Neural cell (in vitro differentiated cells): ENCODE data around the gene DYNLRB1. TPM values are rescaled to one million over a fixed set of nuclear protein-coding genes. Genes with fewer than 3 reads are reported as not detected.

Source experiments
- H2AFZ ChIP-seq: fragments of 200-600, 300-800 bp; sonication (generic), shearing (Covaris generic); 2 replicates; pipeline ENCODE4 v1.6.0; 2014; ENCODE audit warnings: low read depth, mild to moderate bottlenecking, antibody characterized with exemption, low read length, moderate library complexity
- H3F3A ChIP-seq: fragments of 200-600 bp; shearing (Covaris generic); 2 replicates; pipeline ENCODE4 v1.6.1; 2016; ENCODE audit warnings: mild to moderate bottlenecking, moderate library complexity, mixed read lengths, antibody characterized with exemption, low read length; ENCODE audit not compliant: insufficient read depth, poor library complexity, severe bottlenecking
- H3K27ac ChIP-seq: fragments of 200-600, 300-800 bp; sonication (generic), shearing (Covaris generic); 2 replicates; pipeline ENCODE4 v1.5.1; 2014; ENCODE audit warnings: mild to moderate bottlenecking, low read length, moderate library complexity
- H3K27me3 ChIP-seq: fragments of 300-800, 200-600 bp; sonication (generic), shearing (Covaris generic); 2 replicates; pipeline ENCODE4 v1.6.0; 2014; ENCODE audit warnings: mild to moderate bottlenecking, low read depth, low read length, moderate library complexity; ENCODE audit not compliant: insufficient read depth
- H3K36me3 ChIP-seq: fragments of 300-800, 200-600 bp; sonication (generic), shearing (Covaris generic); 2 replicates; pipeline ENCODE4 v1.5.1; 2014; ENCODE audit warnings: mild to moderate bottlenecking, antibody characterized with exemption, low read length, moderate library complexity; ENCODE audit not compliant: insufficient read depth
- H3K4me2 ChIP-seq: fragments of 300-800, 200-600 bp; sonication (generic), shearing (Covaris generic); 2 replicates; pipeline ENCODE4 v1.6.0; 2014; ENCODE audit warnings: mild to moderate bottlenecking, low read length
- H3K4me3 ChIP-seq: fragments of 300-800, 200-600 bp; sonication (generic), shearing (Covaris generic); 2 replicates; pipeline ENCODE4 v1.5.1; 2014; ENCODE audit warnings: mild to moderate bottlenecking, low read length, moderate library complexity
- H3K79me2 ChIP-seq: fragments of 200-600 bp; shearing (Covaris generic); replicated peaks from 2 replicates; pipeline ENCODE4 v1.6.0; 2014; ENCODE audit warnings: mild to moderate bottlenecking, low read length, moderate library complexity; ENCODE audit not compliant: insufficient read depth
- H3K9ac ChIP-seq: fragments of 300-800, 200-600 bp; sonication (generic), shearing (Covaris generic); 2 replicates; pipeline ENCODE4 v1.6.1; 2016; ENCODE audit warnings: mild to moderate bottlenecking, low read length, mixed read lengths
- H3K9me2 ChIP-seq: fragments of 200-600 bp; shearing (Covaris generic); 2 replicates; pipeline ENCODE4 v1.6.1; 2016; ENCODE audit warnings: mild to moderate bottlenecking, low read length, mixed read lengths; ENCODE audit not compliant: insufficient read depth
- H3K9me3 ChIP-seq: fragments of 200-600, 300-800 bp; sonication (generic), shearing (Covaris generic); 2 replicates; pipeline ENCODE4 v1.6.1; 2016; ENCODE audit warnings: mild to moderate bottlenecking, mixed run types, low read length, moderate library complexity, mixed read lengths
- H4K20me1 ChIP-seq: fragments of 200-600 bp; shearing (Covaris generic); 2 replicates; pipeline ENCODE4 v1.6.1; 2016; ENCODE audit warnings: mild to moderate bottlenecking, mixed run types; ENCODE audit not compliant: insufficient read depth
- EP300 ChIP-seq: fragments of 450-650 bp; conservative IDR thresholded peaks from 2 replicates; pipeline ENCODE4 v1.6.1; 2014; ENCODE audit warnings: antibody characterized with exemption, mild to moderate bottlenecking, moderate library complexity; ENCODE audit not compliant: poor library complexity, severe bottlenecking
- EZH2 ChIP-seq: fragments of 200-600, 300-800 bp; shearing (Covaris generic), sonication (generic); IDR thresholded peaks from 2 replicates; pipeline ENCODE4 v1.6.1; 2014; ENCODE audit warnings: antibody characterized with exemption, low read length, borderline replicate concordance, mild to moderate bottlenecking; ENCODE audit not compliant: insufficient read depth, poor library complexity, severe bottlenecking
- MXI1 ChIP-seq: fragments of 450-650 bp; conservative IDR thresholded peaks from 2 replicates; pipeline ENCODE4 v1.6.1; 2014; ENCODE audit warnings: antibody characterized with exemption, mild to moderate bottlenecking; ENCODE audit not compliant: poor library complexity, severe bottlenecking
- POLR2AphosphoS5 ChIP-seq: IDR thresholded peaks from 2 replicates; pipeline ENCODE4 v1.6.1; 2012
- RAD21 ChIP-seq: fragments of 450-650 bp; conservative IDR thresholded peaks from 2 replicates; pipeline ENCODE4 v1.6.1; 2014; ENCODE audit warnings: antibody characterized with exemption, mild to moderate bottlenecking, moderate library complexity
- REST ChIP-seq: IDR thresholded peaks from 2 replicates; pipeline ENCODE4 v1.6.1; 2012; ENCODE audit warnings: borderline replicate concordance
- SMC3 ChIP-seq: fragments of 450-650 bp; conservative IDR thresholded peaks from 2 replicates; pipeline ENCODE4 v1.6.1; 2014; ENCODE audit warnings: antibody characterized with exemption, mild to moderate bottlenecking, moderate library complexity; ENCODE audit not compliant: poor library complexity
- TAF1 ChIP-seq: IDR thresholded peaks from 2 replicates; pipeline ENCODE4 v1.6.1; 2012; ENCODE audit warnings: low read depth
- polyA plus RNA-seq: library from polyadenylated mRNA; depleted of rRNA; stranded (reverse); fragments of >200 nt; gene quantifications from 2 replicates; pipeline ENCODE4 v1.2.3, GENCODE V29; 2014
- TF ChIP-seq, protein P1 (sequence below): fragments of 450-650 bp; IDR thresholded peaks from 2 replicates; pipeline ENCODE4 v1.5.1; 2014; ENCODE audit warnings: antibody characterized with exemption, mild to moderate bottlenecking, moderate library complexity; ENCODE audit not compliant: poor library complexity, severe bottlenecking

The DYNLRB1 gene
- polyA plus RNA-seq, 1 donor from 2014 or later: 103 TPM

- no peaks in the 10 kb centered on the region for H4K20me1 ChIP-seq
- no peak overlapping the region for H3K4me2 ChIP-seq
- TF ChIP-seq POLR2AphosphoS5: no peak
- TF ChIP-seq REST: no peak
- no peak for TF ChIP-seq SMC3
- TF ChIP-seq, protein P1, sequence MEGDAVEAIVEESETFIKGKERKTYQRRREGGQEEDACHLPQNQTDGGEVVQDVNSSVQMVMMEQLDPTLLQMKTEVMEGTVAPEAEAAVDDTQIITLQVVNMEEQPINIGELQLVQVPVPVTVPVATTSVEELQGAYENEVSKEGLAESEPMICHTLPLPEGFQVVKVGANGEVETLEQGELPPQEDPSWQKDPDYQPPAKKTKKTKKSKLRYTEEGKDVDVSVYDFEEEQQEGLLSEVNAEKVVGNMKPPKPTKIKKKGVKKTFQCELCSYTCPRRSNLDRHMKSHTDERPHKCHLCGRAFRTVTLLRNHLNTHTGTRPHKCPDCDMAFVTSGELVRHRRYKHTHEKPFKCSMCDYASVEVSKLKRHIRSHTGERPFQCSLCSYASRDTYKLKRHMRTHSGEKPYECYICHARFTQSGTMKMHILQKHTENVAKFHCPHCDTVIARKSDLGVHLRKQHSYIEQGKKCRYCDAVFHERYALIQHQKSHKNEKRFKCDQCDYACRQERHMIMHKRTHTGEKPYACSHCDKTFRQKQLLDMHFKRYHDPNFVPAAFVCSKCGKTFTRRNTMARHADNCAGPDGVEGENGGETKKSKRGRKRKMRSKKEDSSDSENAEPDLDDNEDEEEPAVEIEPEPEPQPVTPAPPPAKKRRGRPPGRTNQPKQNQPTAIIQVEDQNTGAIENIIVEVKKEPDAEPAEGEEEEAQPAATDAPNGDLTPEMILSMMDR: no peak
- TF ChIP-seq RAD21: no peak
- TF ChIP-seq EP300: no peak
- no peak for TF ChIP-seq MXI1
- no peak for TF ChIP-seq TAF1
- TF ChIP-seq EZH2: no peak
- H3K27ac ChIP-seq: no peak overlapping the region
- H3K9ac ChIP-seq: no peak overlapping the region
- no peaks in the 10 kb centered on the region for H3K79me2 ChIP-seq
- no peak overlapping the region for H2AFZ ChIP-seq
- no peak overlapping the region for H3K4me3 ChIP-seq
- no peaks in the 10 kb centered on the region for H3K9me3 ChIP-seq
- no peaks in the 10 kb centered on the region for H3K27me3 ChIP-seq
- no peaks in the 10 kb centered on the region for H3F3A ChIP-seq
- no peaks in the 10 kb centered on the region for H3K36me3 ChIP-seq
- H3K9me2 ChIP-seq: no peaks in the 10 kb centered on the region
Measured at GRCh38 chr20:34540596-34541263, 24.5 kb downstream of the DYNLRB1 start.

DNA sequence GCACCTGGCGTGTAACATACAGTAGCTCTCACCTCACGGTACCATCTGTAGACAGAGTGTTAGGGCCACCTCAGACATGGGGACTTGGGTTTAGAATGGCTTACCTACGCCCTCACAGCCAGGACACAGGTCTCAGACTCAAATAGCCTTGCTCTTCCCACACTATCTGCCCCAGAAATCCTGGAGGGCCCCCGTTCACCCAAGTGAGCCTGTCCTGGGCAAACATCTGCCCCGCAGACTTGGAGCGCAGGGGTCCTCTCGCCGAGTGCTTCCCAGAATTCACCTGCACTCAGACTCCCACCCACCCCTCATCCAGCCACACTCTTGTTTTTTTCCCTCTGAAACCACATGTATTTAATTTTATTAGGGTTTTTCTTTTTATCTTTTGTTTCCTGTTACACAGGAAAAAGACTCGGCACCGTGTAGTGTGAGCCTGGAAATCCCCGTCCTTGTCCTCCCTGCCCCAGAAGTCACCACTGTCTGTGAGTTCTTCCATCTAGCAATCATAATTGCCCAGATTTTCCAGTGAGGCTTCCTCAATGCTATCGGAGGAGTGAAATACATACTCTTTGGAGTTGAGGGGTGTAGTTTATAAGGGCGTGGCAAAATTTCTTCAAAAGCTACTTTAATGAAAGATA lies 25.2 kb downstream of the DYNLRB1 start:
- no peaks in the 10 kb centered on the region for H4K20me1 ChIP-seq
- H3K9me2 ChIP-seq: no peaks in the 10 kb centered on the region
- H3K27ac ChIP-seq: no peak overlapping the region
- H3K4me3 ChIP-seq: no peak overlapping the region
- no peaks in the 10 kb centered on the region for H3K36me3 ChIP-seq
- H3K27me3 ChIP-seq: no peaks in the 10 kb centered on the region
- TF ChIP-seq, protein P1: no peak
- TF ChIP-seq REST: no peak
- TF ChIP-seq SMC3: no peak
- TF ChIP-seq EZH2: no peak
- TF ChIP-seq POLR2AphosphoS5: no peak
- TF ChIP-seq MXI1: no peak
- TF ChIP-seq RAD21: no peak
- TF ChIP-seq EP300: no peak
- TF ChIP-seq TAF1: no peak
- H3F3A ChIP-seq: no peaks in the 10 kb centered on the region
- H3K9ac ChIP-seq: no peak overlapping the region
- no peaks in the 10 kb centered on the region for H3K9me3 ChIP-seq
- no peak overlapping the region for H3K4me2 ChIP-seq
- H3K79me2 ChIP-seq: no peaks in the 10 kb centered on the region
- H2AFZ ChIP-seq: no peak overlapping the region
